Endothelial cell (in vitro differentiated cells): ENCODE measurements around the gene C1QL4. TPM values are rescaled to one million over a fixed set of nuclear protein-coding genes. Genes with fewer than 3 reads are reported as not detected.
"Not testable (repeated sequence)": the region's sequence is repeated elsewhere in the genome, so short reads cannot be mapped to it uniquely, and the experiment has no call there.

ENCODE experiments used
- DNase-seq: peaks from one replicate; pipeline ENCODE4 v3.0.0; 2021; ENCODE audit warnings: low spot score
- H3K27ac Mint-ChIP-seq: one replicate; pipeline ENCODE4 v1.8.0; 2021; ENCODE audit warnings: mixed read lengths, inconsistent platforms; ENCODE audit not compliant: unreplicated experiment
- H3K27me3 Mint-ChIP-seq: one replicate; pipeline ENCODE4 v1.8.0; 2021; ENCODE audit warnings: mild to moderate bottlenecking, moderate library complexity, mixed read lengths, inconsistent platforms; ENCODE audit not compliant: unreplicated experiment
- H3K36me3 Mint-ChIP-seq: one replicate; pipeline ENCODE4 v1.8.0; 2021; ENCODE audit warnings: mild to moderate bottlenecking, low read depth, mixed read lengths, inconsistent platforms; ENCODE audit not compliant: unreplicated experiment
- H3K4me1 Mint-ChIP-seq: one replicate; pipeline ENCODE4 v1.8.0; 2021; ENCODE audit warnings: mild to moderate bottlenecking, mixed read lengths, inconsistent platforms; ENCODE audit not compliant: unreplicated experiment
- H3K4me3 Mint-ChIP-seq: one replicate; pipeline ENCODE4 v1.8.0; 2021; ENCODE audit warnings: mild to moderate bottlenecking, mixed read lengths, inconsistent platforms; ENCODE audit not compliant: unreplicated experiment
- H3K9me3 Mint-ChIP-seq: one replicate; pipeline ENCODE4 v1.8.0; 2021; ENCODE audit warnings: mixed read lengths, inconsistent platforms; ENCODE audit not compliant: unreplicated experiment
- CTCF ChIP-seq: fragments of 200-600 bp; sonication (generic); IDR thresholded peaks from one replicate; pipeline ENCODE4 v1.5.0; 2021; ENCODE audit warnings: antibody characterized with exemption; ENCODE audit not compliant: unreplicated experiment
- total RNA-seq: library from RNA; stranded (reverse); fragmentation: NEBNext Ultra II Directional; extraction: Animal tissue kit (Norgen Biotek cat#: 25700); gene quantifications from one replicate; pipeline ENCODE4 v1.2.1, GENCODE V29; 2021; ENCODE audit not compliant: unreplicated experiment

Gene C1QL4
- total RNA-seq, 1 donor from 2014 or later, result not detected

GRCh38 chr12:49325606-49326005, 11.4 kb downstream of the C1QL4 start:
- Mint-ChIP-seq H3K9me3 (no peaks in the 10 kb centered on the region), H3K27me3 (peaks cover 4% of the 10 kb centered on the region), H3K4me1 (peaks cover 13% of the 10 kb centered on the region), H3K36me3 (peaks cover 4% of the 10 kb centered on the region), H3K27ac (no peak overlapping the region), H3K4me3 (no peak overlapping the region)
- no peak for DNase-seq
- no peak for TF ChIP-seq CTCF

GRCh38 chr12:49323524-49324097, 13.4 kb downstream of the C1QL4 start:
- Mint-ChIP-seq H3K36me3 (no peaks in the 10 kb centered on the region), H3K27me3 (peaks cover 6% of the 10 kb centered on the region), H3K9me3 (no peaks in the 10 kb centered on the region), H3K4me3 (peak overlapping the region; percentile 96), H3K4me1 (peaks cover 13% of the 10 kb centered on the region), H3K27ac (peak overlapping the region; percentile 84)
- DNase-seq, result no peak
- TF ChIP-seq CTCF, result no peak

- TF ChIP-seq CTCF, result no peak
- Mint-ChIP-seq H3K36me3 (no peaks in the 10 kb centered on the region), H3K27ac (peak within 1 kb of the TSS; percentile 84), H3K4me1 (peaks cover 13% of the 10 kb centered on the region), H3K27me3 (peaks cover 6% of the 10 kb centered on the region), H3K9me3 (no peaks in the 10 kb centered on the region), H3K4me3 (peak within 1 kb of the TSS; percentile 96)
- DNase-seq, result peak; percentile 98
Observed at GRCh38 chr12:49322708-49323523, 14.1 kb downstream of the C1QL4 start, which contains the start of gene TROAP. TROAP (plus strand) TSS chr12:49323255; CDS start chr12:49323609, 354 bp downstream.

GRCh38 chr12:49322367-49322707, 14.7 kb downstream of the C1QL4 start:
- peaks cover 13% of the 10 kb centered on the region for H3K4me1 Mint-ChIP-seq
- peaks cover 4% of the 10 kb centered on the region for H3K27me3 Mint-ChIP-seq
- no peak for DNase-seq
- peak overlapping the region; percentile 96 for H3K4me3 Mint-ChIP-seq
- H3K36me3 Mint-ChIP-seq, result no peaks in the 10 kb centered on the region
- H3K9me3 Mint-ChIP-seq, result no peaks in the 10 kb centered on the region
- TF ChIP-seq CTCF, result no peak
- no peak overlapping the region for H3K27ac Mint-ChIP-seq

GRCh38 chr12:49320411-49321103, 16.4 kb downstream of the C1QL4 start:
- peaks cover 13% of the 10 kb centered on the region for H3K4me1 Mint-ChIP-seq
- not testable (repeated sequence) for H3K4me3 Mint-ChIP-seq, H3K36me3 Mint-ChIP-seq, H3K27me3 Mint-ChIP-seq, DNase-seq, H3K27ac Mint-ChIP-seq, H3K9me3 Mint-ChIP-seq

- DNase-seq, H3K4me3 Mint-ChIP-seq, H3K4me1 Mint-ChIP-seq, H3K9me3 Mint-ChIP-seq, H3K27me3 Mint-ChIP-seq, H3K27ac Mint-ChIP-seq, H3K36me3 Mint-ChIP-seq: not testable (repeated sequence)
Observed at GRCh38 chr12:49317118-49317517, 19.9 kb downstream of the C1QL4 start.
